Trophoblast cell (in vitro differentiated cells and primary cell): ENCODE data around the gene IL32.

ENCODE experiments used
- DNase-seq, 2 donors: peaks; one replicate each; pipeline ENCODE4 v3.0.0-alpha.2; 2016
- H2AFZ ChIP-seq: 2 replicates; pipeline ENCODE4 v1.6.1; 2013; ENCODE audit warnings: low read length, moderate library complexity, mild to moderate bottlenecking; ENCODE audit not compliant: insufficient read depth, poor library complexity
- H2AK5ac ChIP-seq: 2 replicates; pipeline ENCODE4 v1.6.1; 2013; ENCODE audit warnings: mild to moderate bottlenecking, low read length
- H2BK120ac ChIP-seq: 2 replicates; pipeline ENCODE4 v1.6.1; 2013; ENCODE audit warnings: low read length, mild to moderate bottlenecking, moderate library complexity; ENCODE audit not compliant: insufficient read depth, poor library complexity
- H2BK12ac ChIP-seq: 2 replicates; pipeline ENCODE4 v1.6.1; 2013; ENCODE audit warnings: mild to moderate bottlenecking, low read length, moderate library complexity
- H2BK5ac ChIP-seq: 2 replicates; pipeline ENCODE4 v1.6.1; 2013; ENCODE audit warnings: low read length, low read depth, moderate library complexity, mild to moderate bottlenecking; ENCODE audit not compliant: poor library complexity
- H3K14ac ChIP-seq: 2 replicates; pipeline ENCODE4 v1.6.1; 2013; ENCODE audit warnings: mild to moderate bottlenecking, low read length
- H3K18ac ChIP-seq: 2 replicates; pipeline ENCODE4 v1.6.1; 2013; ENCODE audit warnings: mild to moderate bottlenecking, low read length
- H3K23ac ChIP-seq: 2 replicates; pipeline ENCODE4 v1.6.1; 2013; ENCODE audit warnings: low read length
- H3K27ac ChIP-seq: 2 replicates; pipeline ENCODE4 v1.5.1; 2013; ENCODE audit warnings: low read depth, mild to moderate bottlenecking, inconsistent platforms, low read length, moderate library complexity
- H3K27me3 ChIP-seq: 2 replicates; pipeline ENCODE4 v1.6.1; 2013; ENCODE audit warnings: inconsistent platforms, mild to moderate bottlenecking, low read length, moderate library complexity; ENCODE audit not compliant: insufficient read depth
- H3K36me3 ChIP-seq, 2 experiments: 1 replicate in 1 of 2; 2 replicates in 1 of 2; pipeline ENCODE4 v1.6.1; 2013; ENCODE audit warnings: low read length in 2 of 2, mild to moderate bottlenecking in 2 of 2, moderate library complexity in 1 of 2; ENCODE audit not compliant: insufficient read depth in 2 of 2, control insufficient read depth in 1 of 2
- H3K4ac ChIP-seq: 2 replicates; pipeline ENCODE4 v1.6.1; 2013; ENCODE audit warnings: low read depth, mild to moderate bottlenecking, low read length, moderate library complexity
- H3K4me1 ChIP-seq, 2 experiments: 1 replicate in 1 of 2; 2 replicates in 1 of 2; pipeline ENCODE4 v1.6.1; 2013; ENCODE audit warnings: low read length in 2 of 2, mild to moderate bottlenecking in 2 of 2, moderate library complexity in 1 of 2; ENCODE audit not compliant: insufficient read depth in 2 of 2, control insufficient read depth in 1 of 2
- H3K4me2 ChIP-seq: 2 replicates; pipeline ENCODE4 v1.6.1; 2013; ENCODE audit warnings: inconsistent platforms, mild to moderate bottlenecking, low read length, moderate library complexity
- H3K4me3 ChIP-seq: 2 replicates; pipeline ENCODE4 v1.5.1; 2013; ENCODE audit warnings: mild to moderate bottlenecking, low read depth, low read length, inconsistent platforms
- H3K79me1 ChIP-seq: one replicate; pipeline ENCODE4 v1.6.1; 2013; ENCODE audit warnings: low read length
- H3K79me2 ChIP-seq: 2 replicates; pipeline ENCODE4 v1.6.1; 2013; ENCODE audit warnings: low read length, mild to moderate bottlenecking; ENCODE audit not compliant: control insufficient read depth, insufficient read depth, poor library complexity
- H3K9ac ChIP-seq: 2 replicates; pipeline ENCODE4 v1.6.1; 2013; ENCODE audit warnings: mild to moderate bottlenecking, low read length
- H3K9me3 ChIP-seq: 2 replicates; pipeline ENCODE4 v1.6.1; 2013; ENCODE audit warnings: low read depth, mild to moderate bottlenecking, control low read depth, inconsistent platforms, low read length; ENCODE audit not compliant: insufficient read depth
- H4K12ac ChIP-seq: 2 replicates; pipeline ENCODE4 v1.6.1; 2013; ENCODE audit warnings: low read depth, mild to moderate bottlenecking, low read length, moderate library complexity
- H4K8ac ChIP-seq: 2 replicates; pipeline ENCODE4 v1.6.1; 2013; ENCODE audit warnings: low read depth, mild to moderate bottlenecking, low read length, moderate library complexity
- H4K91ac ChIP-seq: one replicate; pipeline ENCODE4 v1.6.1; 2013; ENCODE audit warnings: low read depth, mild to moderate bottlenecking, low read length, moderate library complexity
- WGBS: extraction: QIAGEN DNeasy Blood & Tissue Kit; methylation state at CpG from one replicate; pipeline ENCODE4 v1.1.7; 2013; ENCODE audit warnings: missing lambda C conversion rate; ENCODE audit not compliant: insufficient read length, insufficient coverage; ENCODE audit errors: extremely low coverage; 5-methylcytosine and 5-hydroxymethylcytosine counted together

IL32 gene

GRCh38 chr16:3084491-3084890 is 19.1 kb downstream of the IL32 start:
- H3K79me2 ChIP-seq, result no peaks in the 10 kb centered on the region

GRCh38 chr16:3084969-3085670 is 19.7 kb downstream of the IL32 start:
- Histone ChIP-seq H3K79me2 (no peaks in the 10 kb centered on the region), H3K9ac (no peak overlapping the region), H3K18ac (no peak overlapping the region), H2BK120ac (no peak overlapping the region), H3K4ac (no peak overlapping the region), H3K27me3 (no peaks in the 10 kb centered on the region), H4K8ac (no peak overlapping the region), H2BK5ac (no peak overlapping the region), H3K27ac (no peak overlapping the region), H3K4me1 (no peaks in the 10 kb centered on the region), H3K79me1 (no peaks in the 10 kb centered on the region), H3K4me3 (no peak overlapping the region), H3K14ac (no peak overlapping the region), H3K36me3 (no peaks in the 10 kb centered on the region), H3K23ac (no peak overlapping the region), H2BK12ac (no peak overlapping the region), H2AFZ (no peak overlapping the region), H3K9me3 (no peaks in the 10 kb centered on the region), H3K4me2 (no peak overlapping the region), H4K12ac (no peak overlapping the region), H2AK5ac (no peak overlapping the region), H4K91ac (no peak overlapping the region)
- no peak for DNase-seq
- no CpG with 5 or more reads among the region's 7 CpGs for WGBS

More at GRCh38 chr16:3084491-3084890, 19.1 kb downstream of the IL32 start:
- Histone ChIP-seq H4K8ac (no peak overlapping the region), H3K23ac (no peak overlapping the region), H3K27me3 (no peaks in the 10 kb centered on the region), H3K36me3 (no peaks in the 10 kb centered on the region), H3K9me3 (no peaks in the 10 kb centered on the region), H3K27ac (no peak overlapping the region), H3K4me2 (no peak overlapping the region), H3K9ac (no peak overlapping the region), H4K91ac (no peak overlapping the region), H2AK5ac (no peak overlapping the region), H3K79me1 (no peaks in the 10 kb centered on the region), H2AFZ (no peak overlapping the region), H3K14ac (no peak overlapping the region), H2BK120ac (no peak overlapping the region), H3K4me1 (no peaks in the 10 kb centered on the region), H2BK5ac (no peak overlapping the region), H4K12ac (no peak overlapping the region), H3K18ac (no peak overlapping the region), H3K4me3 (no peak overlapping the region), H3K4ac (no peak overlapping the region), H2BK12ac (no peak overlapping the region)
- no peak for DNase-seq
- WGBS, result no CpG with 5 or more reads among the region's 1 CpG

- Histone ChIP-seq H2AFZ (no peak overlapping the region), H3K4me1 (no peaks in the 10 kb centered on the region), H3K4ac (no peak overlapping the region), H4K91ac (no peak overlapping the region), H2BK12ac (no peak overlapping the region), H3K36me3 (no peaks in the 10 kb centered on the region), H4K8ac (no peak overlapping the region), H4K12ac (no peak overlapping the region), H3K27me3 (no peaks in the 10 kb centered on the region), H3K4me3 (no peak overlapping the region), H3K4me2 (no peak overlapping the region), H2AK5ac (no peak overlapping the region), H3K27ac (no peak overlapping the region), H2BK5ac (no peak overlapping the region), H3K9me3 (no peaks in the 10 kb centered on the region), H3K79me1 (no peaks in the 10 kb centered on the region), H3K18ac (no peak overlapping the region), H2BK120ac (no peak overlapping the region), H3K9ac (no peak overlapping the region), H3K23ac (no peak overlapping the region), H3K79me2 (no peaks in the 10 kb centered on the region), H3K14ac (no peak overlapping the region)
- DNase-seq, result no peak
- no CpG with 5 or more reads among the region's 17 CpGs for WGBS
These were observed 20.6 kb downstream of the IL32 start for GRCh38 chr16:3085868-3086595.

- Histone ChIP-seq H3K18ac (no peak overlapping the region), H3K36me3 (no peaks in the 10 kb centered on the region)
These were observed 21.3 kb downstream of the IL32 start for GRCh38 chr16:3086596-3087242.

More at GRCh38 chr16:3086596-3087242, 21.3 kb downstream of the IL32 start:
- Histone ChIP-seq H3K27ac (no peak overlapping the region), H2BK12ac (no peak overlapping the region), H2BK5ac (no peak overlapping the region), H4K91ac (no peak overlapping the region), H2AFZ (no peak overlapping the region), H3K4me1 (no peaks in the 10 kb centered on the region), H2BK120ac (no peak overlapping the region), H3K9me3 (no peaks in the 10 kb centered on the region), H3K27me3 (no peaks in the 10 kb centered on the region), H3K4me3 (no peak overlapping the region), H4K12ac (no peak overlapping the region), H3K4me2 (no peak overlapping the region), H3K9ac (no peak overlapping the region), H3K14ac (no peak overlapping the region), H3K79me1 (no peaks in the 10 kb centered on the region), H4K8ac (no peak overlapping the region), H3K4ac (no peak overlapping the region), H2AK5ac (no peak overlapping the region), H3K79me2 (no peaks in the 10 kb centered on the region), H3K23ac (no peak overlapping the region)
- WGBS, result no CpG with 5 or more reads among the region's 14 CpGs
- DNase-seq, result no peak
